ENCODE measurements around the gene WASHC2A.
"Not testable (repeated sequence)": the region's sequence is repeated elsewhere in the genome, so short reads cannot be mapped to it uniquely, and the experiment has no call there.

Gene WASHC2A

GRCh38 chr10:50075139-50075538 is 7.4 kb downstream of the WASHC2A start:
- not testable (repeated sequence) for DNase-seq

GRCh38 chr10:50075544-50075943 is 7.8 kb downstream of the WASHC2A start:
- DNase-seq: not testable (repeated sequence)

GRCh38 chr10:50091304-50091703 is 23.6 kb downstream of the WASHC2A start:
- DNase-seq: not testable (repeated sequence)

- DNase-seq: not testable (repeated sequence)
Observed at GRCh38 chr10:50092928-50093327, 25.2 kb downstream of the WASHC2A start.

- DNase-seq: not testable (repeated sequence)
Observed at GRCh38 chr10:50094630-50095029, 26.9 kb downstream of the WASHC2A start.

- DNase-seq: not testable (repeated sequence)
Observed at GRCh38 chr10:50095402-50095801, 27.6 kb downstream of the WASHC2A start.

DNA sequence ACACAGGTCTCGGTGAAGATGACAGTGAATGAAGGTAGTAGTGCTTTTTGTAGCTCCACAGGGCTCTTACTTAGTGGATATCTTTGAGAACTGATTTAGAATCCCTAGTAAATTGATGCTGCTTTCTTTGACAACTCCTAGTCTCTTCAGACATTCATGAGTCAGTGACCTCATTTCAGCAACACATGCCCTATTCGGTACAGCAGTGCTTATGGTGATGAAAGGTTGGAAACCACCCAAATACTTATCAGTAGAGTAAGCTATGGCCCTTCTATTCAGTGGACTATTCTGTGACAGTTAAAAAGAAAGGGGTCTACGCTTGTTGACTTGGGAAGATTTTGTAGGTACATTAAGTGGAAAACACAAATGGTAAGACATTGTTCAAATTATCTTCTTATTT is 29.0 kb downstream of the WASHC2A start:
- DNase-seq: not testable (repeated sequence)

DNA sequence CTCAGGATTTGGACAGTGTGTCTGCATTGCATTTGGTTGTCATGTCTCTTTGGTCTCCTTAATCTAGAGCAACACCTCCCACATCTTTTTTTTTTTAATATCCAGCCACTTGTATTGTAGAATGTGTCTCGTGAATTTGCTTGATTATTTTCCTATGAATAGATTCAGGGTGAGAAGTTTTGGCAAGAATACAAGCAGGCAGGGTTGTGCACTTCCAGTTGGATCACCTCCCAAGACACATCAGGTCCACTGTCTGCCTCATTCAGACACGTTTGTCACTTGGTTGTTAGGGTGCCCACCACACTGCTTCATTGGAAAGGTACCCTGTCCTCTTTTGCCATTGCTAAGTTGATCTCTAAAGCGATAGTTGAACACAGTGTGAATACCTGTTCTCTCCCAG is 30.9 kb downstream of the WASHC2A start:
- DNase-seq: not testable (repeated sequence)

GRCh38 chr10:50101139-50101582 is 33.4 kb downstream of the WASHC2A start:
- not testable (repeated sequence) for DNase-seq

DNA sequence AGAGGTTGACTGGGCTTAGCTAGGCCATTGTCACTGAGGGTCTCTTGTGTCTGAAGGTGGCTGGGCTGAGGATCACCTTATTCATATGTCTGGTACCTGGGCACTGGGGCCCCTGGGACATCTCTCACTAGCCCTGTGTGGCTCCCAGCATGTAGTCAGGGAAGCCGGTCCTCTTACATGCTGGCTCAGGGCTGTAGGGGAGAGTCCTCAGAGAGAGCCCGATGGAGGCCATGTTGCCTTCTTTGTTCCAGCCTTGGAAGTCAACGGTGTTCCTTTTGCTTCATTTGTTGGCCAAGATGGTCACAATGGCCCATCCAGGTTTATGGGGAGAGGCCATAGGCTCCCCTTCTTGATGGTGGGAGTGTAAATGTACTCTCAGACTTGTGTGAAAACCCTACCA is 34.0 kb downstream of the WASHC2A start:
- DNase-seq: not testable (repeated sequence)

- not testable (repeated sequence) for DNase-seq
Observed at GRCh38 chr10:50102267-50102666, 34.5 kb downstream of the WASHC2A start.

- not testable (repeated sequence) for DNase-seq
Observed at GRCh38 chr10:50108999-50109698, 41.4 kb downstream of the WASHC2A start.

DNA sequence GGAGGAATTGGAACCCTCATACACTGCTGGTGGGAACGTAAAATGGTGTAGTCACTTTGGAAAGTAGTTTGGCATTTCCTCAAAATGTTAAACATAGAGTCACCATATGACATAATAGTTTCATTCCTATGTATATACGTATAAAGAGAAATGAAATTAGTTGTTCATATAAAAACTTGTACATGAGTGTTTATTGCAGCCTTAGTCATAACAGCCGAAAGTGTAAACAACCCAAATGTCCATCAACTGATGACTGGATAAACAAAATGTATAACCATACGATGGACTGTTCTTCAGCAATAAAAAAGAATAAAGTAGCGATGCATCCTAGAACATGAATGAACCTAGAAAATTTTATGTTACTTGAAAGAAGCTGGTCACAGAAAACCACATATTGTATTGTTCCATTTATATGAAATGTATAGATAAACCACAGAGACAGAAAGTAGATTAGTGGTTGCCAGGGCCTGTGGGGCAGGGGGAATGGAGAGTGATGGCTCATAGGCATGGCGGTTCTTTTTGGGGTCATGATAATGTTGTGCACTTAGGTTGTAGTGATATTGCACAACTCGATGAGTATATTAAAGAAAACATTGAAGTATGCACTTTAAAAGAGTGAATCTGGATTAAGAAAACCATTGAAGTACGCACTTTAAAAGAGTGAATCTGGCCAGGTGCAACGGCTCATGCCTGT is 44.8 kb downstream of the WASHC2A start:
- DNase-seq: not testable (repeated sequence)

DNA sequence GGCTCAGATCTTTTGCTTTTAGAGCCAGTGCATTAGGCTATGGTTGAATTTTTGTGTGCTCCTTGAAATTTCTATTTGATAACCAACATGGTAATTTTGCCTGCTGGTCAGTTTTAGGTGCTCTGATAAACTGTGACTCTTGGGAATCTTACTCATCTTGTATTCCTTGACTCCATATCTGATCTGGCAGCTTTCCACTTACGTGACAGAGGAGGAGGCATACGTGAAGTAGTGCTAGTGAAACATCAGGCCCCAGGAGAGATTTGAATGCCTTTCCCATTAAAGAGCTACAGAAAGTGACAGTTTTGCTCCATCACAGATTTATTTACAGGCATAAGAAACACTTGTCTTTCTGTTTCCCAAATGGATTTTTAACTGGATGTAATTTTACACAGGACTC is 59.0 kb downstream of the WASHC2A start:
- DNase-seq: not testable (repeated sequence)

DNA sequence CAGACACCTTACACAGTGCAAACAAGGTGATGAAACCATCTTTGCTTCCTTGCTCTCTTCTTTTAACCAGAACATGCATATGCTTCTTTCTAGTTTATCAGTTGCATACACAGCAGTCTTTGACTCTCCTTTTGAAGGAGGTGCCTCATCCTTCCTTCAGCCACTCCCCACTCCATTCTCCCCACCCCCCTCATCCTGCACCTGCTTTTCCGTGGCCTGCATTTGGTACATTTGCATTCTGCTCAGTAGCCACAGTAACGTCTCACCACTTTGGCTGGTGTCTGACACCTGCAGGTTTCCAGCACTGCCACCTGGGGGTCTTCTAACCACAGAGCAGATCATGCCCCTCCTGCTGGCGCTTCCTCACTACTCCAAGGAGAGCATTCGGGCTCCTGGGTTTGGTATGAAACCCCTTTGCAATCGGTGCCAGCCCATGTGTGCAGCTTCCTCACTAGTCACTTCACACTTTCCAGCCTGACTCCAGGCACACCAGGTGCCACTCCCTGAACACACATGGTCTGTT is 60.1 kb downstream of the WASHC2A start:
- not testable (repeated sequence) for DNase-seq

GRCh38 chr10:50131245-50131965 is 63.7 kb downstream of the WASHC2A start:
- not testable (repeated sequence) for DNase-seq

DNA sequence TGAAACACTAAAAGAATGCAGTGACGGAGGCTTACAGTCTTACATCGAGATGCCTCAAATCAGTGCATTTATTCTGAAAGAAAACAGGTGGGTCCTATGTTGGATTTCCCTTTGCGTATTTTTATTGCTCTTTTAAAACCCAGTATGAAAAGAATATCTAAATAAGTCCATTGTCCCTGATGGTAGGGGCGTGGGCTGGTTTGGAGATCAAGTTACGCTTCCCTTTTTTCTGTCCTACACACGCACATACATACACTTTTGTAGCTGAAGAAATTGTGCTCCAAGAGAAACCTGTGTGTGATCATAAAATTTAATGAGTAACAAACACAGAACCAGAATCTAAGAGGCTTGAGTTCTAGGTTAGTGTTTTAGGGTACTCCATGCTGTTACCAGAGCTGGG is 64.6 kb downstream of the WASHC2A start:
- DNase-seq: not testable (repeated sequence)

DNA sequence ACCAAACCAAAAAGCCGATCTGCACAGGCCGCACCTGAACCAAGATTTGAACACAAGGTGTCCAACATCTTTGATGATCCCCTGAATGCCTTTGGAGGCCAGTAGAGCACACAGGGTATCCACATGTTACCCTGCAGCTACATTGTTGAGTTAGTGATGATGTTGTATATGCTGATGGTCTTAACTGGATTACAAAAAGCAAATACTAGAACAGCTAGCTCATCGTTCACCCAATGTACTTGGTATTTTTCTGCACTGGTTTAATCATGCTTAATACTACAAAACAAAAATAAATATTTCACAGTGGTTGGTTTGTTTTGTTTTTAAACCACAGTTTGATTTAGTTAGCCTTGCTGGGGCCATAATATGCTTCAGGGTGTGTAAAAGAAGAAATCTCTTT is 65.1 kb downstream of the WASHC2A start:
- not testable (repeated sequence) for DNase-seq

GRCh38 chr10:50143512-50144174 is 75.9 kb downstream of the WASHC2A start:
- not testable (repeated sequence) for DNase-seq

- DNase-seq: not testable (repeated sequence)
Observed at GRCh38 chr10:50145575-50145974, 77.8 kb downstream of the WASHC2A start.

- DNase-seq: no peak
Observed at GRCh38 chr10:50152792-50153272, 85.1 kb downstream of the WASHC2A start.

GRCh38 chr10:50157868-50158267 is 90.1 kb downstream of the WASHC2A start:
- not testable (repeated sequence) for DNase-seq

All from NCI-H2081 treated with DMSO at 0.1 percent for 48 hours (cell line).